ENCODE results near the gene PCNX2.

Gene PCNX2

GRCh38 chr1:233295237-233295974 is at the start of gene PCNX2:
Gene PCNX2 (minus strand): TSS chr1:233295725. CDS start chr1:233295478, 247 bp downstream.
- DNase-seq: peak; percentile 21 to 33

GRCh38 chr1:233343262-233343661 is 47.7 kb upstream of the PCNX2 start:
- DNase-seq: no peak

GRCh38 chr1:233342086-233342485 is 46.6 kb upstream of the PCNX2 start:
- no peak for DNase-seq

GRCh38 chr1:233340966-233341516 is 45.5 kb upstream of the PCNX2 start:
- no peak for DNase-seq

GRCh38 chr1:233340031-233340555 is 44.6 kb upstream of the PCNX2 start:
- DNase-seq: no peak

- DNase-seq: no peak
Measured at GRCh38 chr1:233338102-233338501, 42.6 kb upstream of the PCNX2 start.

GRCh38 chr1:233337505-233337904 is 42.0 kb upstream of the PCNX2 start:
- DNase-seq: no peak

- DNase-seq: no peak
Measured at GRCh38 chr1:233336554-233337456, 41.3 kb upstream of the PCNX2 start.

- no peak for DNase-seq
Measured at GRCh38 chr1:233334092-233334491, 38.6 kb upstream of the PCNX2 start.

- no peak for DNase-seq
Measured at GRCh38 chr1:233333086-233333485, 37.6 kb upstream of the PCNX2 start.

- no peak for DNase-seq
Measured at GRCh38 chr1:233331676-233332519, 36.4 kb upstream of the PCNX2 start.

GRCh38 chr1:233328142-233328921 is 32.8 kb upstream of the PCNX2 start:
- DNase-seq: no peak

GRCh38 chr1:233327651-233328141 is 32.2 kb upstream of the PCNX2 start, which contains the start of gene MAP3K21:
Gene MAP3K21 (plus strand): TSS chr1:233327724. CDS start chr1:233328029, 305 bp downstream.
- DNase-seq: no peak

- DNase-seq: peak in 1 of 2 donors; percentile 56
Measured at GRCh38 chr1:233326811-233327650, 31.5 kb upstream of the PCNX2 start.

- DNase-seq: no peak
Measured at GRCh38 chr1:233326319-233326718, 30.8 kb upstream of the PCNX2 start.

- DNase-seq: no peak
Measured at GRCh38 chr1:233323718-233324117, 28.2 kb upstream of the PCNX2 start.

GRCh38 chr1:233320023-233320422 is 24.5 kb upstream of the PCNX2 start:
- DNase-seq: no peak

GRCh38 chr1:233319272-233319671 is 23.7 kb upstream of the PCNX2 start:
- no peak for DNase-seq

GRCh38 chr1:233316473-233316872 is 20.9 kb upstream of the PCNX2 start:
- no peak for DNase-seq

- no peak for DNase-seq
Measured at GRCh38 chr1:233315718-233316301, 20.3 kb upstream of the PCNX2 start.
